A549 (cell line): Measurements from ENCODE around the gene EP400. TPM values are rescaled to one million over a fixed set of nuclear protein-coding genes. Genes with fewer than 3 reads are reported as not detected.
"Not testable (repeated sequence)": the region's sequence is repeated elsewhere in the genome, so short reads cannot be mapped to it uniquely, and the experiment has no call there.

ENCODE experiments used
- ATAC-seq, 2 experiments: fragments of 200-7000 bp in 1 of 2; fragments of >200 bp in 1 of 2; cut with Nextera tagmentation in 1 of 2; cut with Tn5 transposase in 1 of 2; 3 replicates each; pipeline versions ENCODE4 v1.8.0 to v1.9.1; 2018 to 2020; ENCODE audit warnings: mild to moderate bottlenecking in 1 of 2, moderate library complexity in 1 of 2
- CTCF ChIA-PET: fragments of 300-600 bp; sonication (Branson Sonifier 250); formaldehyde crosslinking; extraction: SDS; loops from one replicate; lab custom pipeline; 2021; ENCODE audit warnings: antibody characterized with exemption, inconsistent platforms; lab: Yijun Ruan, JAX
- POLR2A ChIA-PET: fragments of 350-600 bp; formaldehyde crosslinking; extraction: SDS; loops from one replicate; lab custom pipeline; 2021; ENCODE audit warnings: antibody characterized with exemption, inconsistent platforms; lab: Yijun Ruan, JAX
- DNase-seq, 2 experiments: peaks; one replicate each; pipeline versions ENCODE4 v3.0.0 to v3.0.0-alpha.2; 2011 to 2016; ENCODE audit warnings: low read depth in 1 of 2, low spot score in 1 of 2
- FAIRE-seq: peaks from 2 replicates; lab custom pipeline; 2011; peaks lifted over from hg19 to GRCh38; lab: Jason Lieb, UNC
- H3K27ac ChIP-seq, 2 experiments: fragments of >200 bp; sonication (Bioruptor Twin); formaldehyde crosslinking; 3 replicates each; pipeline ENCODE4 v1.5.1; 2016 to 2017
- H3K4me1 ChIP-seq: fragments of >200 bp; sonication (Bioruptor Twin); formaldehyde crosslinking; 3 replicates; pipeline ENCODE4 v1.6.1; 2016
- H3K4me2 ChIP-seq: fragments of >200 bp; sonication (Bioruptor Twin); formaldehyde crosslinking; 3 replicates; pipeline ENCODE4 v1.6.1; 2016
- H3K4me3 ChIP-seq: fragments of >200 bp; sonication (Bioruptor Twin); formaldehyde crosslinking; 3 replicates; pipeline ENCODE4 v1.5.1; 2016
- H3K9me3 ChIP-seq: fragments of >200 bp; sonication (Bioruptor Twin); formaldehyde crosslinking; 3 replicates; pipeline ENCODE4 v1.6.1; 2016
- CEBPB ChIP-seq, 2 experiments: fragments of >200 bp in 1 of 2; sonication (Bioruptor Twin) in 1 of 2; formaldehyde crosslinking in 1 of 2; IDR thresholded peaks; 2 replicates each; pipeline ENCODE4 v1.6.1; 2012 to 2016
- FOXS1 ChIP-seq: fragments of 250-450 bp; sonication (Bioruptor Pico); IDR thresholded peaks from 2 replicates; pipeline ENCODE4 v1.5.0; 2020; ENCODE audit warnings: mild to moderate bottlenecking, moderate library complexity
- HDAC2 ChIP-seq: fragments of 200-600 bp; sonication (generic); IDR thresholded peaks from 2 replicates; pipeline ENCODE4 v1.6.1; 2016
- HEYL ChIP-seq: fragments of 250-450 bp; sonication (Bioruptor Pico); IDR thresholded peaks from 2 replicates; pipeline ENCODE4 v1.8.0; 2021; ENCODE audit warnings: mild to moderate bottlenecking, moderate library complexity
- HOXA7 ChIP-seq: fragments of 250-450 bp; sonication (Bioruptor Pico); IDR thresholded peaks from 2 replicates; pipeline ENCODE4 v1.5.0; 2020; ENCODE audit warnings: mild to moderate bottlenecking, moderate library complexity
- HOXB13 ChIP-seq: fragments of 250-450 bp; sonication (Bioruptor Pico); IDR thresholded peaks from 2 replicates; pipeline ENCODE4 v1.5.0; 2020; ENCODE audit warnings: low read depth, mild to moderate bottlenecking, moderate library complexity
- HOXB5 ChIP-seq: fragments of 250-450 bp; sonication (Bioruptor Pico); IDR thresholded peaks from 2 replicates; pipeline ENCODE4 v1.5.0; 2020; ENCODE audit warnings: mild to moderate bottlenecking, moderate library complexity
- KDM1A ChIP-seq: fragments of 200-600 bp; sonication (generic); IDR thresholded peaks from 2 replicates; pipeline ENCODE4 v1.6.1; 2016; ENCODE audit warnings: low read depth, mild to moderate bottlenecking
- KDM5A ChIP-seq: fragments of 200-600 bp; sonication (generic); IDR thresholded peaks from 2 replicates; pipeline ENCODE4 v1.6.1; 2016; ENCODE audit warnings: antibody characterized with exemption, mild to moderate bottlenecking
- MAFK ChIP-seq: fragments of 450-650 bp; IDR thresholded peaks from 2 replicates; pipeline ENCODE4 v1.6.1; 2014; ENCODE audit not compliant: partially characterized antibody
- MAZ ChIP-seq: fragments of 150-350 bp; IDR thresholded peaks from 2 replicates; pipeline ENCODE4 v1.6.1; 2014; ENCODE audit warnings: antibody characterized with exemption, low read depth, low read length, borderline replicate concordance
- MYC ChIP-seq: IDR thresholded peaks from 2 replicates; pipeline ENCODE4 v1.6.1; 2012; ENCODE audit warnings: mild to moderate bottlenecking, inconsistent platforms, low read length, improper control_type of control experiment, borderline replicate concordance
- NPAS2 ChIP-seq: fragments of 250-450 bp; sonication (Bioruptor Pico); IDR thresholded peaks from 2 replicates; pipeline ENCODE4 v1.8.0; 2022; ENCODE audit warnings: mild to moderate bottlenecking, moderate library complexity, borderline replicate concordance
- RAD21 ChIP-seq, 2 experiments: fragments of >200 bp in 1 of 2; sonication (Bioruptor Twin) in 1 of 2; formaldehyde crosslinking in 1 of 2; IDR thresholded peaks in 1 of 2; conservative IDR thresholded peaks in 1 of 2; 2 replicates in 1 of 2; 3 replicates in 1 of 2; pipeline ENCODE4 v1.6.1; 2012 to 2018; ENCODE audit warnings: inconsistent platforms in 1 of 2
- RCOR1 ChIP-seq: fragments of 150-350 bp; IDR thresholded peaks from 2 replicates; pipeline ENCODE4 v1.6.1; 2014; ENCODE audit warnings: antibody characterized with exemption, low read length, low read depth
- RNF2 ChIP-seq: fragments of 200-600 bp; sonication (generic); IDR thresholded peaks from 2 replicates; pipeline ENCODE4 v1.6.1; 2016; ENCODE audit warnings: low read depth, mild to moderate bottlenecking, antibody characterized with exemption, moderate library complexity, borderline replicate concordance
- SMC3 ChIP-seq: fragments of >200 bp; sonication (Bioruptor Twin); formaldehyde crosslinking; IDR thresholded peaks from 3 replicates; pipeline ENCODE4 v1.6.1; 2018; ENCODE audit warnings: inconsistent platforms
- TFCP2L1 ChIP-seq: fragments of 250-450 bp; sonication (Bioruptor Pico); IDR thresholded peaks from 2 replicates; pipeline ENCODE4 v1.5.0; 2021; ENCODE audit warnings: mild to moderate bottlenecking
- ZC3H11A ChIP-seq: fragments of 450-650 bp; IDR thresholded peaks from 2 replicates; pipeline ENCODE4 v1.6.1; 2014; ENCODE audit warnings: antibody characterized with exemption, mild to moderate bottlenecking
- WGBS: methylation state at CpG from one replicate; pipeline ENCODE4 v1.1.6; 2017; ENCODE audit errors: missing lambda C conversion rate; 5-methylcytosine and 5-hydroxymethylcytosine counted together
- polyA plus RNA-seq, 4 experiments: library from polyadenylated mRNA; depleted of rRNA in 3 of 4; stranded (reverse); fragments of >200 nt; fragmentation: RNase III in 1 of 4; extraction: RNeasy Plus Mini Kit Qiagen cat#74134 plus additional on column Dnase treatment in 1 of 4; gene quantifications; 2 replicates in 3 of 4; 3 replicates in 1 of 4; pipeline ENCODE4 v1.2.3, GENCODE V29; 2011 to 2017
- TF ChIP-seq, protein P1 (sequence below): fragments of >200 bp; sonication (Bioruptor Twin); formaldehyde crosslinking; IDR thresholded peaks from 2 replicates; pipeline ENCODE4 v1.6.1; 2016
- TF ChIP-seq, protein P2 (sequence below): fragments of >200 bp; sonication (Bioruptor Twin); formaldehyde crosslinking; IDR thresholded peaks from 3 replicates; pipeline ENCODE4 v1.5.1; 2016

EP400 gene
- polyA plus RNA-seq, 2 of the 4 experiments (the other 2 are of a cell fraction) = 9.7 to 15.2 TPM

DNA sequence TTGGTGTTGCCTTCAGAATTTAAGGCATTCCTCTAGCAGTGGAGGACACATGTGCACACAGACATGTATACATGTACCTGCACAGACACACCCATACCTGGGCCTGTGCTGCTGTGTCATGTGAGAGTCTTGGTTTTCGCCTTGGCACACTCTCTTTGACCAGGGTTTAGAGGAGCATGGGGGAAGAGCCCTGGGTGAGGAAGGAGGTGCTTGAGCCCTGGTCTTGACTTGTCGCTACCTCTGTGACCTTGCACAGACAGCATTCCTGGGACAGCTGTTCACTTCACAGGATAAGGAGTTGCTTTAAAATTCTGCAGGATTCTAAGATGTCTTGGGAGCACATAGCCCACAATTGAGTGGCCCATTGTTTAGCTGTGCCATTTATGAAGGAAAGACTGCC lies 99.7 kb downstream of the EP400 start:
- POLR2A ChIA-PET = no interaction called here

DNA sequence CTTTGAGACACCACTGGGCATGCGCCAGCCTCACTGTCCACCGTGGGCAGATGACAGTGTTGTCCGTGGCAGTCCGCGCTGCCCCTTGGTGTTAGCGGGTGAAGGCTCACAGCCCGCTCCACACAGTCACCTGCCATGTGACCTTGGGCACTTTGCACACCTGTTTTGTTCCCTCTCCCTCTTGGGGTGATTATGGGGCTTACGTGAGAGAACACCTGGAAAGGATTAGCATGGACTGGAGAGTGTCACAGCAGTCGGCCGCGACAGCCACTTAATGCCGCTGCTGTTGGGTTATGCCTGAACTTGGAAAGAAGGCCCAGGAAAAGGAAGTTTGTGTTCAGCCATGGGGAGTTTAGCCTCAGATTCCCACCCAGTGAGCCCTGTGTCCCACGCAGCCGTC lies 100.1 kb downstream of the EP400 start:
- no peak overlapping the region for H3K4me2 ChIP-seq
- TF ChIP-seq, protein P1, sequence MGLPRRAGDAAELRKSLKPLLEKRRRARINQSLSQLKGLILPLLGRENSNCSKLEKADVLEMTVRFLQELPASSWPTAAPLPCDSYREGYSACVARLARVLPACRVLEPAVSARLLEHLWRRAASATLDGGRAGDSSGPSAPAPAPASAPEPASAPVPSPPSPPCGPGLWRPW = no peak
- TF ChIP-seq MAZ (no peak), HEYL (CRISPR knock-in tag) (no peak), CEBPB (IDR thresholded peaks at IDR 0.05) (no peak), MYC (no peak), RNF2 (no peak), ZC3H11A (no peak)
- CTCF ChIA-PET = no interaction called here
- H3K4me1 ChIP-seq = no peaks in the 10 kb centered on the region
- no peak for FAIRE-seq
- POLR2A ChIA-PET = no interaction called here
- H3K4me3 ChIP-seq = no peak overlapping the region
- 94% methylated on average over 14 of the region's 14 CpGs for WGBS
- H3K9me3 ChIP-seq = no peaks in the 10 kb centered on the region
- DNase-seq = no peak
- no peak overlapping the region for H3K27ac ChIP-seq
- ATAC-seq = no peak

More for the DNA sequence above, 99.7 kb downstream of the EP400 start:
- Histone ChIP-seq H3K9me3 (no peaks in the 10 kb centered on the region), H3K27ac (no peak overlapping the region), H3K4me1 (no peaks in the 10 kb centered on the region), H3K4me2 (no peak overlapping the region), H3K4me3 (no peak overlapping the region)
- DNase-seq = no peak
- FAIRE-seq = no peak
- TF ChIP-seq KDM5A (no peak), HOXB13 (CRISPR knock-in tag) (no peak), HDAC2 (no peak), SMC3 (no peak), TFCP2L1 (CRISPR knock-in tag) (no peak), HOXA7 (CRISPR knock-in tag) (no peak), HEYL (CRISPR knock-in tag) (no peak), NPAS2 (no peak), KDM1A (no peak), FOXS1 (CRISPR knock-in tag) (no peak), MAFK (no peak), RCOR1 (no peak), HOXB5 (CRISPR knock-in tag) (no peak)
- CTCF ChIA-PET = no interaction called here
- no peak for ATAC-seq
- WGBS = 91% methylated on average over 2 of the region's 2 CpGs

DNA sequence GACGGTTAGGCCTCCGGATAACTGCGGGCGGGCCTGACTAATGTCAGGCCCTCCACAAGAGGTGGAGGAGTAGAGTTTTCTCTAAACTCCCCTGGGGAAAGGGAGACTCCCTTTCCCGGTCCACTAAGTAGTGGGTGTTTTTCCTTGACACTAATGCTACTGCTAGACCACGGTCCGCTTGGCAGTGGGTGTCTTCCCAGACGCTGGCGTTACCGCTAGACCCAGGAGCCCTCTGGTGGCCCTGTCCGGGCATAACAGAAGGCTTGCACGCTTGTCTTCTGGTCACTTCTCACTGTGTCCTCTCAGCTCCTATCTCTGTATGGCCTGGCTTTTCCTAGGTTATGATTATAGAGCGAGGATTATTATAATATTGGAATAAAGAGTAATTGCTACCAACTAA lies 102.0 kb downstream of the EP400 start:
- TF ChIP-seq RAD21 (conservative IDR thresholded peaks at IDR 0.05 in 1 of 2, IDR thresholded peaks at IDR 0.05 in 1 of 2) (peak; percentile 27 to 56; a peak in 4 of 5 replicates), SMC3 (peak; percentile 27; the same call in 1 of the 3 replicates)
- TF ChIP-seq, protein P2, sequence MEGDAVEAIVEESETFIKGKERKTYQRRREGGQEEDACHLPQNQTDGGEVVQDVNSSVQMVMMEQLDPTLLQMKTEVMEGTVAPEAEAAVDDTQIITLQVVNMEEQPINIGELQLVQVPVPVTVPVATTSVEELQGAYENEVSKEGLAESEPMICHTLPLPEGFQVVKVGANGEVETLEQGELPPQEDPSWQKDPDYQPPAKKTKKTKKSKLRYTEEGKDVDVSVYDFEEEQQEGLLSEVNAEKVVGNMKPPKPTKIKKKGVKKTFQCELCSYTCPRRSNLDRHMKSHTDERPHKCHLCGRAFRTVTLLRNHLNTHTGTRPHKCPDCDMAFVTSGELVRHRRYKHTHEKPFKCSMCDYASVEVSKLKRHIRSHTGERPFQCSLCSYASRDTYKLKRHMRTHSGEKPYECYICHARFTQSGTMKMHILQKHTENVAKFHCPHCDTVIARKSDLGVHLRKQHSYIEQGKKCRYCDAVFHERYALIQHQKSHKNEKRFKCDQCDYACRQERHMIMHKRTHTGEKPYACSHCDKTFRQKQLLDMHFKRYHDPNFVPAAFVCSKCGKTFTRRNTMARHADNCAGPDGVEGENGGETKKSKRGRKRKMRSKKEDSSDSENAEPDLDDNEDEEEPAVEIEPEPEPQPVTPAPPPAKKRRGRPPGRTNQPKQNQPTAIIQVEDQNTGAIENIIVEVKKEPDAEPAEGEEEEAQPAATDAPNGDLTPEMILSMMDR = peak; percentile 41
- H3K9me3 ChIP-seq, H3K4me2 ChIP-seq, POLR2A ChIA-PET, FAIRE-seq, H3K27ac ChIP-seq, H3K4me3 ChIP-seq, H3K4me1 ChIP-seq: not testable (repeated sequence)
- CTCF ChIA-PET = interaction anchor here (0.7 to 2.0 kb wide), 5 partner anchors 9 to 363 kb away, joined by 3 to 4 read pairs (median 3); no protein-coding TSS in a partner anchor
- ATAC-seq (peak in 1 of 2 experiments; percentile 64; a peak in 3 of 6 replicates), DNase-seq (peak in 1 of 2 experiments; percentile 58)
- 66% methylated on average over 13 of the region's 13 CpGs for WGBS
